T47D (cell line): ENCODE measurements around the gene FHL2.
"Not testable (repeated sequence)": the region's sequence is repeated elsewhere in the genome, so short reads cannot be mapped to it uniquely, and the experiment has no call there.

Experiments used
- DNase-seq, 2 experiments: peaks; one replicate each; pipeline versions ENCODE4 v3.0.0 to v3.0.0-alpha.2; 2011 to 2012; ENCODE audit warnings: low read depth in 1 of 2, low spot score in 1 of 2
- JUND ChIP-seq: IDR thresholded peaks from 2 replicates; pipeline ENCODE4 v1.6.1; 2012; ENCODE audit warnings: low read depth
- in situ Hi-C: cut with HindIII; loops from 2 replicates; pipeline ENCODE4 v1.10.0; 2016; ENCODE audit warnings: low sequenced_read_pairs, low pct_unique_long_range_greater_than_20kb

The FHL2 gene

DNA sequence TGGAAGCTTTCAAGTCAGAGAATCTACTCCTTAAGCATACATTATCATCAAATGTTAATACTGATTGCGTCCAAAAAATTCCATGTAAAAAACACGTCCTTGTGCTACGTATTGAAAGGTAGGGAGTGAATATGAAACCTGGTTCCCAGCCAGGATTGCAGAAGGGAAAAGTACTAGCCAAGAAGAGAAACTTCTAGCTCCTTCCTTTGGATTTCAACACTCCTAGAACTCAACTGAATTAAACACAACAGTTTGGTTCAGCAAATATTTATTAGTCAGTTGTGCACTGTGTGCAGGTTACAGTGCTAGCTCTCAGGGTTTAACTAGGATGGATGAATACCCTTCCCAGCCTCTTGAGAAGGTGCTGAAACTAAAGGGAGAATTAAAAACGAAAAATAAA, 33.9 kb upstream of the FHL2 start:
- TF ChIP-seq JUND, result no peak
- in situ Hi-C loops, result no loop called here
- peak in 1 of 2 experiments; percentile 58 for DNase-seq

DNA sequence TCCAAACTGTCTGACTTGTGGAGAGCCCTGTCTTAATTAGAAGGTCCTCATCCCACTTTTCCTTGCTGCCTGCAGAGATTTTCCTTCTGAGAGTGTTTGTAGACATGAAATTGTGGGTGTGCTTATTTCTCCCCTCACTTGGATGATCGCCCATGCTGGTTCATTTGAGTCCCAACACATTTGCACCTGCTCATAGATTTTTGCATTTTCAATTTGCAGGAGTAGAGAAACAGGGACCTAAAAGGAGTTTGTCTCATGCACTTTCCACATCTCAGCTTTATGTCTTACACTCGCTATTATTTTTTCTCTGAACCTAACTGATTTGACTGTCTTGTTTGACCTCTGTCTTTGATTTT, 33.2 kb upstream of the FHL2 start:
- in situ Hi-C loops, result no loop called here
- DNase-seq, result no peak
- TF ChIP-seq JUND, result no peak

GRCh38 chr2:105431367-105432043, 32.7 kb upstream of the FHL2 start:
- in situ Hi-C loops, result no loop called here
- no peak for TF ChIP-seq JUND
- peak in 1 of 2 experiments; percentile 70 for DNase-seq

DNA sequence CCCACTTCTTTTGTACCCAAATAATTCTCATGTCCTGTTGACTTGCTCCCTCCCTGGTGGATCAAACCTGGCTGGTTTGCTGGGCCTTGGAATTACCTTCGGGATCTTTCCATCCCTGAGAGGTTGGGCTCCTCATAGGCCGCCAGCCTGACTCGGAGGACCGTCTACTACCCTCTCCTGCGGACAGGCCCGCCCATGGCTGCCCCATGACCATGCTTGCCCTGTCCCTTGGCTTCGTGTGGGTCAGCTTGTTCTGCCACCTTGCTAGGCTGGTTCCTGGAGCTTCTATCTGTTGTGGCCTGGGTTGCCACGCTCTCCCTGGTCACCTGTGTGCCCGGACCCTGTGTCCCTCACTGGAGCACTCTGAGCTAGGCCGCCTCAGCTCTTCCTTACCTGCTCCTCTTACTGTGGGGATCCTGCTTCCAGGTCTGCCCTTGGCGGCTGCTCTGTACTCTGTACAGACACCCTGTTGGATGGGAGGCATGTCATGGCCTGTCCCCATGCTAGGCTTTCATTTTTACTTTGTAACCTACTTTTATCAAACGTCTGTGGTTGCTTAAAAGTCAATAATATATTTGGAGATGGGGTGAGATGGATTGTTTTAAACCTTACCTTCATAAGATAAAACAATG, 29.7 kb upstream of the FHL2 start:
- in situ Hi-C loops, result no loop called here
- no peak for TF ChIP-seq JUND
- no peak for DNase-seq

DNA sequence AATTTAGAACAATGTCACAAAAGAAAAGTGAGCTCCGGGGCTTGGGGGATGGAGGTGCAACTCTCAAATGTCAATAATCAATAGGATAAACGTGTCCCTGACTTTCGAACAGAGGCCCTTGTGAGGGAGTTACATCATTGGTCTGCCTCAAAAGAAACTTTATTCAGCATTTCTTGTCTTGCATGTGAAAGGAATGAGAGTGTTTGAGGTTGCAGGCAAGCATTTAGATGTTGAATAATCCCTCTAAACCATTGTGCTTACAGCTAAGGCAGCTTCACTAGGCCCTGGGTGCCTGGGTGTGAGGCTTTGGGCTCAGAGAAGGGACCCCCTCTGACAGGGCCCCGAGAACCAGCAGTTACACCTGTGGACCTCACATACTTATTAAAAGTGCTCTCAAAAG, 28.6 kb upstream of the FHL2 start:
- in situ Hi-C loops, result no loop called here
- TF ChIP-seq JUND, result no peak
- DNase-seq, result no peak

DNA sequence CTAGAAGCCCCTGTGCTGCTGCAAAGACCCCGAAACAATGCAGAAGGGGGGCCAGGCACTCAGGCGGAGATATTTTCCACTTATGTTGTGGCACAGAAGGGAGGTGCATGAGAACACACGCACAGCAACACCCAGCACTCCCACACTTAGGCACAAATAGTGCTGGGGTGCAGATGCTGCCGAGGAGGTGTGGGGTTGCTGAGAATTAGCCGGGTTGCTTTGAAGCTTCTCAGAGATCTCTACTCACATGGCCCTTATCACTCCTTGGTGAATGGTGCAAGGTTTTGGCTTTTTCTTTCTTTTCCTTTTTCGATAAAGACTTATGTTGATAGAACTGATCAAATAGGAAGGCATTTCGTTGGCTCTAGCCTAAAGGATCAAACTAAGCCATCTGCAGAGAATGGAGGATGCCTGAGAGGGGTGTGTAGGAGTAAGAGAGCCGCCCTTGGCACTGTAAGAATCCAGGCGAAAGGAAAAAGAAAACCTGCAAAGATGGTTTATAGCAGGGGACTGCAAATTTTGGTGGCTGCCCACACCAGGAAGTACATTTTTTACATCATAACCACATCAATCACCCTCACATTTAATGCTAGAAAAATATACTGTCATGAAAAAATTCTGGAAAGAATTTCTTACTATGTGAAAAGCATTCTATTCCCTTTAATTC, 27.9 kb upstream of the FHL2 start:
- in situ Hi-C loops, result no loop called here
- no peak for DNase-seq
- TF ChIP-seq JUND, result no peak

DNA sequence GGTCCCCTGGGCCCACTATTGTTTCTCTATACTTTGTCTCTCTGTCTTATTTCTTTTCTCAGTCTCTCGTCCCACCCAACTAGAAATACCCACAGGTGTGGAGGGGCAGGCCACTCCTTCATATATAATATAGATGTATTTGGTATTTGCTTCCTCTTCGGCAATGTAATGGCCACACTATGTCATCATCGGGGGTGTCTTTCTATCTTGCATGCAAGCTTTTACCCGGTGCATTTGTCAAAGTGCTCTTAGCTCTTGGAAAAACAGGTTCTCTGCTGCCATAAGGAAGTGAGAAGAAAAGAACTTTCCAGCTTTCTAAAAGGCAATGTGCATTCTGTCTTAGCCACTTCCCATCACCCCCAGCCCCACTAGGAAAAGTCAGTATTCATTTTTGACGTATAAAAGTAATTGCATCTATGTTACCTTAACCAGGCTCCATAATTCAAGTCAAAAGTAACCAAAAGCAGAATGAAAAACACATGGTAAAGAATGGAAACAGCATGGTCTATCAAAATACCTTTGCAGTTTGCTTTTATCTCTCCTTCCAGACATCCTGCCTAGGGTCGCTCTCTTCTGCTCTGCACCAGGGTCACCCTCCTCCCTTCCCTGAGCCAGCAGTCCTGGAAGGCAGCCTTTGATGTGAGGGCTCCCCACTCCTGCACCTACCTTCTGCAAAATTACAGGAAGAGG, 27.2 kb upstream of the FHL2 start:
- TF ChIP-seq JUND, result no peak
- no peak for DNase-seq
- in situ Hi-C loops, result no loop called here

GRCh38 chr2:105424836-105425235, 26.0 kb upstream of the FHL2 start:
- in situ Hi-C loops, DNase-seq: not testable (repeated sequence)

- DNase-seq, result no peak
- in situ Hi-C loops, result no loop called here
- no peak for TF ChIP-seq JUND
Measured at GRCh38 chr2:105422801-105423200, 23.9 kb upstream of the FHL2 start.

- no peak for TF ChIP-seq JUND
- no peak for DNase-seq
- in situ Hi-C loops, result no loop called here
Measured at GRCh38 chr2:105421053-105421452, 22.2 kb upstream of the FHL2 start.

DNA sequence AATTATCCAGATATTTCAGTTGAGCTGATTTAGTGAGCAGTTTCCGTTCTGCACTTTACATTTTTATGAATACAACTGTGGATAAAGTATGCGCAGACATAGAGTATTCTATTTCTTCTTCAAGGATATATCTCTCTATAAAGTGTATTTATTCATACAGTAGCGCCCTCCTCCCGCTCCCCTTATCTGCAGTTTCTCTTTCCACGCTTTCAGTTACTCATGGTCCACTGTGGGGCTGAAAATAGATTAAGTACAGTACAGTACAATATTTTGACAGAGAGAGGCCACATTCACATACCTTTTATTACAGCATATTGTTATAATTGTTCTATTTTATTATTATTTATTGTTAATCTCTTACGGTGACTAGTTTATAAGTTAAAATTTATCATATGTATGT, 19.7 kb upstream of the FHL2 start:
- TF ChIP-seq JUND, result no peak
- no peak for DNase-seq
- in situ Hi-C loops, result no loop called here

GRCh38 chr2:105417857-105418436, 19.1 kb upstream of the FHL2 start:
- in situ Hi-C loops, result no loop called here
- no peak for TF ChIP-seq JUND
- no peak for DNase-seq

- in situ Hi-C loops, result no loop called here
- no peak for TF ChIP-seq JUND
- no peak for DNase-seq
Measured at GRCh38 chr2:105416156-105416555, 17.3 kb upstream of the FHL2 start.
